ENCODE results near the gene FER1L5. TPM values are rescaled to one million over a fixed set of nuclear protein-coding genes. Genes with fewer than 3 reads are reported as not detected.

The FER1L5 gene
- polyA plus RNA-seq, 1 of the 3 experiments (the other 2 are of a cell fraction) = 0.02 TPM

DNA sequence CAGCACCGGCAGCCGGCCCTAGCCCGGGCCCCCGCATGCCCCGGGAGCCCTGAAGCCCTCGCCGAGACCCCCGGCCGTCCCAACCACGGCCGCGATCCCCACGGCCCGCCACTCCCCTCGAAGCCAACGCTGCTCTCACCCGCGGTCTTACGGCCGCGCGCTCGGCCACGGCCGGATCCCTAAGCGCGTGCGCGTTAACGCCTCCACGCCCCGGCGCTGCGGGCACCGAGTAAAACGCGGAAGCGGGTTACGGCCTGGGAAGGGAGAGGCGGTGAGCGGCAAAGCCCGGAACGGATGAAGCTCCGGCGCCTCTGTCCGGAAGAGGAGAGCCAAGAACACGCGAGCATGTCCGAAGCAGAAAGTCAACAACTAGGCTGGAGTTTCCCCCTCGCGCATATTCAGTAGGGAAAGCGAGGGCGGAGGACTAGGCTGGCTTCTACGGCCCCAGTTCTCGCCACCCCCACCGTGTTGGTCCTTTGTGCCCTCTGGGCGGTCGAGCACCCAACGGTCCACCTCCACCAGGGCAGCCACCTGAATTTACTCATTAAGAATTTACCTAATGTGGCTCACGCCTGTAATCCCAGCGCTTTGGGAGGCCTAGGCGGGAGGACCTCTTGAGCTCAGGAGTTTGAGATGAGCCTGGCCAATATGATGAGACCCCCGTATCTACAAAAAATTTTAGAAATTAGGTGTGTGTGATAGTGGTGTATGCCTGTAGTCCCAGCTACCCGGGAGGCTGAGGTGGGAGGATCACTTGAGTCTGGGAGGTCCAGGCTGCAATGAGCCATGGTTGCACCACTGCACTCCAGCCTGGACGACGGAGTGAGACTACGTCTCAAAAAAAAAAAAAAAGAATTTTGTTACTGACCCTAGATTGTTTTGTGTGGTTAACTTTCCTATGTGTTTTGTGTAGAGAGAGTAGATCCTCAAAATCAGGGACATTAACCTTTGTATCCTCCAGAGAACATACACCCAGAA, 4.1 kb upstream of the FER1L5 start, which contains the start of gene KANSL3 (continued):
- TF ChIP-seq IRF3 (IDR thresholded peaks at IDR 0.05; ENCODE audit: low read depth, low read length) = no peak
- peak; percentile 84 for TF ChIP-seq YY1 (IDR thresholded peaks at IDR 0.05; ENCODE audit: low read depth)
- peak; percentile 87 for TF ChIP-seq RFX5 (IDR thresholded peaks at IDR 0.05; ENCODE audit: low read length)
- TF ChIP-seq MEF2A (IDR thresholded peaks at IDR 0.05; ENCODE audit: borderline replicate concordance, low read depth) = peak; percentile 35; the same call in 1 of the 2 replicates
- peak; percentile 87 for TF ChIP-seq RCOR1 (IDR thresholded peaks at IDR 0.05; ENCODE audit: low read length)
- TF ChIP-seq EP300 (IDR thresholded peaks at IDR 0.05; ENCODE audit: borderline replicate concordance in 1 of 2, low read depth in 1 of 2, low read length in 1 of 2) = peak; percentile 39 to 49; a peak in 1 of 4 replicates
- TF ChIP-seq TAF1 (IDR thresholded peaks at IDR 0.05; ENCODE audit: borderline replicate concordance, low read depth, low read length) = peak; percentile 91
- TF ChIP-seq, protein P1, sequence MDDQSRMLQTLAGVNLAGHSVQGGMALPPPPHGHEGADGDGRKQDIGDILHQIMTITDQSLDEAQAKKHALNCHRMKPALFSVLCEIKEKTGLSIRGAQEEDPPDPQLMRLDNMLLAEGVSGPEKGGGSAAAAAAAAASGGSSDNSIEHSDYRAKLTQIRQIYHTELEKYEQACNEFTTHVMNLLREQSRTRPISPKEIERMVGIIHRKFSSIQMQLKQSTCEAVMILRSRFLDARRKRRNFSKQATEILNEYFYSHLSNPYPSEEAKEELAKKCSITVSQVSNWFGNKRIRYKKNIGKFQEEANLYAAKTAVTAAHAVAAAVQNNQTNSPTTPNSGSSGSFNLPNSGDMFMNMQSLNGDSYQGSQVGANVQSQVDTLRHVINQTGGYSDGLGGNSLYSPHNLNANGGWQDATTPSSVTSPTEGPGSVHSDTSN (IDR thresholded peaks at IDR 0.05) = peak; percentile 60
- TF ChIP-seq FOXJ3 (CRISPR knock-in tag; IDR thresholded peaks at IDR 0.05) = no peak
- TF ChIP-seq GATA2 (CRISPR knock-in tag; IDR thresholded peaks at IDR 0.05) = no peak
- no peak; the same call in 1 of the 2 replicates for TF ChIP-seq SMC3 (IDR thresholded peaks at IDR 0.05; ENCODE audit: low read depth, low read length)
- TF ChIP-seq FOSL2 (IDR thresholded peaks at IDR 0.05; ENCODE audit: borderline replicate concordance, low read depth) = no peak

DNA sequence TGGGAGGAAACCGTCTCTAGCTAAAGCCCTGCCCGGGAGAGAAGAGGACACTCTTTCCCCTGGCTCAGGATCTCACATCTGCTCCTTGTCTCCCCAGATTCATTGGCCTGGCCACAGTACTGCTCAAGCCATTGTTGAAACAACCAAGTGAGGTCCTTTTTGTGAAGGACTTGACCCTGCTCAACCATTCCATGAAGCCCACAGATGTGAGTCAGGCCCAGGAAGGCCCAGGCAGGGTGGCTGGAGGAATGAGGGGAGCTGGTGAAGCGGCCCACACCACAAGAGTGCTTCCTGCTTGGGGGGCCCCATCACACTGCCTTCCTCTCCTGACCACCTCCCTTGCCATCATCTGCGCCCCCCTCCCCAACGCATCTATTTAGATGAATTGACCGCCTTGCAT, 5.1 kb downstream of the FER1L5 start:
- no peaks in the 10 kb centered on the region for H3K79me2 ChIP-seq (ENCODE audit: insufficient read depth)
- H3K27ac ChIP-seq (ENCODE audit: low read depth in 2 of 2, low read length in 1 of 2) = no peak overlapping the region
- no peaks in the 10 kb centered on the region for H3K9me2 ChIP-seq
- H3K9ac ChIP-seq = no peak overlapping the region
- H3F3A ChIP-seq (replicated peaks; ENCODE audit: insufficient read depth) = no peaks in the 10 kb centered on the region
- H3K9me3 ChIP-seq = no peaks in the 10 kb centered on the region
- ChIA-PET POLR2A (interaction anchor here (0.6 kb wide), 1 partner anchor 14 kb away, joined by 3 read pairs; no protein-coding TSS in a partner anchor), CTCF (no interaction called here)
- WGBS (ENCODE audit: low lambda C conversion rate) = 82% methylated on average over 5 of the region's 6 CpGs
- H3K4me3 ChIP-seq (ENCODE audit: low read depth in 2 of 2, low read length in 1 of 2) = no peak overlapping the region
- H3K27me3 ChIP-seq (ENCODE audit: insufficient read depth) = no peaks in the 10 kb centered on the region
- no peak overlapping the region for H2AFZ ChIP-seq (ENCODE audit: low read depth)
- no peak for DNase-seq
- H4K20me1 ChIP-seq (ENCODE audit: insufficient read depth) = no peaks in the 10 kb centered on the region
- no peaks in the 10 kb centered on the region for H3K36me3 ChIP-seq (replicated peaks in 1 of 2; ENCODE audit: control insufficient read depth in 1 of 2, insufficient read depth in 2 of 2, low read length in 1 of 2)
- no peak overlapping the region for H3K4me2 ChIP-seq
- H3K4me1 ChIP-seq (ENCODE audit: control insufficient read depth in 1 of 2, insufficient read depth in 2 of 2, low read depth in 1 of 2, low read length in 1 of 2) = peaks cover 0 to 1% of the 10 kb centered on the region in 2 experiments; a peak in 1 of 4 replicates
- TF ChIP-seq EZH2phosphoT487 (IDR thresholded peaks at IDR 0.05; ENCODE audit: borderline replicate concordance, low read depth) (no peak), TAF1 (IDR thresholded peaks at IDR 0.05; ENCODE audit: borderline replicate concordance, low read depth, low read length) (no peak), SIN3A (IDR thresholded peaks at IDR 0.05; ENCODE audit: borderline replicate concordance, low read depth, low read length) (no peak), RCOR1 (IDR thresholded peaks at IDR 0.05; ENCODE audit: low read length) (no peak), USF1 (IDR thresholded peaks at IDR 0.05; ENCODE audit: borderline replicate concordance, low read depth) (no peak), POLR2AphosphoS5 (IDR thresholded peaks at IDR 0.05; ENCODE audit: low read depth, low read length) (no peak), CHD2 (IDR thresholded peaks at IDR 0.05; ENCODE audit: low read length, partially characterized antibody) (no peak)
- TF ChIP-seq, protein P2, sequence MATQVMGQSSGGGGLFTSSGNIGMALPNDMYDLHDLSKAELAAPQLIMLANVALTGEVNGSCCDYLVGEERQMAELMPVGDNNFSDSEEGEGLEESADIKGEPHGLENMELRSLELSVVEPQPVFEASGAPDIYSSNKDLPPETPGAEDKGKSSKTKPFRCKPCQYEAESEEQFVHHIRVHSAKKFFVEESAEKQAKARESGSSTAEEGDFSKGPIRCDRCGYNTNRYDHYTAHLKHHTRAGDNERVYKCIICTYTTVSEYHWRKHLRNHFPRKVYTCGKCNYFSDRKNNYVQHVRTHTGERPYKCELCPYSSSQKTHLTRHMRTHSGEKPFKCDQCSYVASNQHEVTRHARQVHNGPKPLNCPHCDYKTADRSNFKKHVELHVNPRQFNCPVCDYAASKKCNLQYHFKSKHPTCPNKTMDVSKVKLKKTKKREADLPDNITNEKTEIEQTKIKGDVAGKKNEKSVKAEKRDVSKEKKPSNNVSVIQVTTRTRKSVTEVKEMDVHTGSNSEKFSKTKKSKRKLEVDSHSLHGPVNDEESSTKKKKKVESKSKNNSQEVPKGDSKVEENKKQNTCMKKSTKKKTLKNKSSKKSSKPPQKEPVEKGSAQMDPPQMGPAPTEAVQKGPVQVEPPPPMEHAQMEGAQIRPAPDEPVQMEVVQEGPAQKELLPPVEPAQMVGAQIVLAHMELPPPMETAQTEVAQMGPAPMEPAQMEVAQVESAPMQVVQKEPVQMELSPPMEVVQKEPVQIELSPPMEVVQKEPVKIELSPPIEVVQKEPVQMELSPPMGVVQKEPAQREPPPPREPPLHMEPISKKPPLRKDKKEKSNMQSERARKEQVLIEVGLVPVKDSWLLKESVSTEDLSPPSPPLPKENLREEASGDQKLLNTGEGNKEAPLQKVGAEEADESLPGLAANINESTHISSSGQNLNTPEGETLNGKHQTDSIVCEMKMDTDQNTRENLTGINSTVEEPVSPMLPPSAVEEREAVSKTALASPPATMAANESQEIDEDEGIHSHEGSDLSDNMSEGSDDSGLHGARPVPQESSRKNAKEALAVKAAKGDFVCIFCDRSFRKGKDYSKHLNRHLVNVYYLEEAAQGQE (IDR thresholded peaks at IDR 0.05; ENCODE audit: low read depth, low read length) = no peak
- TF ChIP-seq, protein P3, sequence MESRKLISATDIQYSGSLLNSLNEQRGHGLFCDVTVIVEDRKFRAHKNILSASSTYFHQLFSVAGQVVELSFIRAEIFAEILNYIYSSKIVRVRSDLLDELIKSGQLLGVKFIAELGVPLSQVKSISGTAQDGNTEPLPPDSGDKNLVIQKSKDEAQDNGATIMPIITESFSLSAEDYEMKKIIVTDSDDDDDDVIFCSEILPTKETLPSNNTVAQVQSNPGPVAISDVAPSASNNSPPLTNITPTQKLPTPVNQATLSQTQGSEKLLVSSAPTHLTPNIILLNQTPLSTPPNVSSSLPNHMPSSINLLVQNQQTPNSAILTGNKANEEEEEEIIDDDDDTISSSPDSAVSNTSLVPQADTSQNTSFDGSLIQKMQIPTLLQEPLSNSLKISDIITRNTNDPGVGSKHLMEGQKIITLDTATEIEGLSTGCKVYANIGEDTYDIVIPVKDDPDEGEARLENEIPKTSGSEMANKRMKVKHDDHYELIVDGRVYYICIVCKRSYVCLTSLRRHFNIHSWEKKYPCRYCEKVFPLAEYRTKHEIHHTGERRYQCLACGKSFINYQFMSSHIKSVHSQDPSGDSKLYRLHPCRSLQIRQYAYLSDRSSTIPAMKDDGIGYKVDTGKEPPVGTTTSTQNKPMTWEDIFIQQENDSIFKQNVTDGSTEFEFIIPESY (IDR thresholded peaks at IDR 0.05; ENCODE audit: borderline replicate concordance, low read depth) = no peak
